ENCODE data around the gene TLCD4.
"Not testable (repeated sequence)": the region's sequence is repeated elsewhere in the genome, so short reads cannot be mapped to it uniquely, and the experiment has no call there.

The TLCD4 gene

DNA sequence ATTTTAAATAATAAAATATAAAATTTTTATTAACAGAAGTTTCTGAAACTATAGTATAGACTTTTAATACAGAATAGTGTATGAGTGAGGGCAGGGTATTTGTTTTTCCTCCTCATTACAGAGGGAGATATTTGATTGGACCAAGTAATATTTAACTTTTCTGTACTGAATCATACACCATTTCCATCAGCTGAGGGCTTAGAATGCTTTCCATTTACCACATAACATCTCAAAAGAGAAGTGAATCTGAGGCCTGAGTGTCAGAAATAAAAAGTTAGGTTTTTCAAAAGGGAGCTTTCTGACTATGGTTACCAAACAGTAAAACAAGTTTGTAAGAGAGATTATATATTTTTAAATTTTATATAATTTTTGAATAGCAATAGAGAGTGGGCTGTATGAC lies 29.5 kb downstream of the TLCD4 start:
- H3K4me1 ChIP-seq (ENCODE audit: control insufficient read depth, insufficient read depth, low read length): no peaks in the 10 kb centered on the region
- H3K4me3 ChIP-seq (ENCODE audit: low read length in 2 of 2): no peak overlapping the region
- H3K27me3 ChIP-seq (ENCODE audit: control insufficient read depth in 1 of 2, insufficient read depth in 2 of 2, low read length in 2 of 2): no peaks in the 10 kb centered on the region
- no peaks in the 10 kb centered on the region for H3K9me3 ChIP-seq (ENCODE audit: control insufficient read depth in 2 of 2, low read length in 2 of 2)
- H3K9ac ChIP-seq (ENCODE audit: low read length in 2 of 2): no peak overlapping the region
- H3K27ac ChIP-seq (ENCODE audit: low read length): no peak overlapping the region
- peaks cover 0 to 6% of the 10 kb centered on the region in 2 donors for H3K36me3 ChIP-seq (ENCODE audit: control insufficient read depth in 2 of 2, insufficient read depth in 2 of 2, low read length in 2 of 2)

DNA sequence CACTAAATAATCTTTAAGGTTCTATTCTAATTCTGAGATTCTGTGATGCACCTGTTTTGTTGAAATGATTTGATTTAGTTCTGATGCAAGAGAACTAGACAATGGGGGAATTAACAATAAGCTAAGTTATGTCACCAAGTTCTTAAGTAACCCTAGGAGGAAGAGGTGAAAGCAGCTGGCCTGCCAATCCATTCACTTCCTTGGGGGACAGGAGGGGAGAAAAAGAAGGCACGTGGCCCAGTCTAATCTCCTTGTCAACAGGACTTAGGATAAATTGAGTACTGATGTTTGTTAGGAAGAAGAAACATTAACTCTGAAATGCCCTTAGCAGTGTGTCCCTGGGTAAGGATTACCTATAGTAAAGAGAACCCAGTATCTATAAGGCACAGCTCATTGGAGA lies 36.9 kb downstream of the TLCD4 start:
- Histone ChIP-seq H3K36me3 (ENCODE audit: control insufficient read depth in 2 of 2, insufficient read depth in 2 of 2, low read length in 2 of 2) (peaks cover 0 to 3% of the 10 kb centered on the region in 2 donors), H3K4me3 (ENCODE audit: low read length in 2 of 2) (no peak overlapping the region), H3K9me3 (ENCODE audit: control insufficient read depth in 2 of 2, low read length in 2 of 2) (no peaks in the 10 kb centered on the region), H3K27me3 (ENCODE audit: control insufficient read depth in 1 of 2, insufficient read depth in 2 of 2, low read length in 2 of 2) (no peaks in the 10 kb centered on the region), H3K4me1 (ENCODE audit: control insufficient read depth, insufficient read depth, low read length) (no peaks in the 10 kb centered on the region), H3K27ac (ENCODE audit: low read length) (no peak overlapping the region), H3K9ac (ENCODE audit: low read length in 2 of 2) (no peak overlapping the region)

DNA sequence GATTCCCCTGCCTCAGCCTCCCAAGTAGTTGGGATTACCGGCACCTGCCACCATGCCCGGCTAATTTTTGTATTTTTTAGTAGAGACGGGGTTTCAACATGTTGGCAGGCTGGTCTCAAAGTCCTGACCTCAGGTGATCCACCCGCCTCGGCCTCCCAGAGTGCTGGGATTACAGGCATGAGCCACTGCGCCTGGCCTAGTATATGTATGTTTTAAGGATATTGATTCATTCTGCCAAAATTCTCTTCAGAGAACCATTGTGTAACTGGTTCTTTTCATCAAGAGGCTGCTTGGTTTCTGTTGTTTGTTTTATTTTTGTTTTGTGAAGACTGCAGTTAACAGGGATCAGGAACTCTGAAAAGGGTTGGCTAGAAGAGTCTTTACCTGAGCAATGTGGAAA lies 48.4 kb downstream of the TLCD4 start:
- H3K36me3 ChIP-seq (ENCODE audit: control insufficient read depth in 2 of 2, insufficient read depth in 2 of 2, low read length in 2 of 2); H3K9me3 ChIP-seq (ENCODE audit: control insufficient read depth in 2 of 2, low read length in 2 of 2); H3K4me3 ChIP-seq (ENCODE audit: low read length in 2 of 2); H3K27me3 ChIP-seq (ENCODE audit: control insufficient read depth in 1 of 2, insufficient read depth in 2 of 2, low read length in 2 of 2); H3K9ac ChIP-seq (ENCODE audit: low read length in 2 of 2); H3K4me1 ChIP-seq (ENCODE audit: control insufficient read depth, insufficient read depth, low read length); H3K27ac ChIP-seq (ENCODE audit: low read length): not testable (repeated sequence)
